ENCODE data around the gene ZNF106.

GRCh38 chr15:42392309-42393024 is 98.5 kb downstream of the ZNF106 start:
- TF ChIP-seq ZNF384 (IDR thresholded peaks at IDR 0.05) (no peak), FOXA1 (IDR thresholded peaks at IDR 0.05) (no peak), SP1 (IDR thresholded peaks at IDR 0.05) (no peak), L3MBTL2 (conservative IDR thresholded peaks at IDR 0.05) (no peak), SUZ12 (IDR thresholded peaks at IDR 0.05) (no peak), FOXM1 (IDR thresholded peaks at IDR 0.05; ENCODE audit: borderline replicate concordance) (no peak), FOXK2 (IDR thresholded peaks at IDR 0.05) (no peak), PKNOX1 (IDR thresholded peaks at IDR 0.05) (no peak)

Measured in HEK293T (cell line).